ENCODE data around the gene CACTIN.
"Not testable (repeated sequence)": the region's sequence is repeated elsewhere in the genome, so short reads cannot be mapped to it uniquely, and the experiment has no call there.

CACTIN gene

DNA sequence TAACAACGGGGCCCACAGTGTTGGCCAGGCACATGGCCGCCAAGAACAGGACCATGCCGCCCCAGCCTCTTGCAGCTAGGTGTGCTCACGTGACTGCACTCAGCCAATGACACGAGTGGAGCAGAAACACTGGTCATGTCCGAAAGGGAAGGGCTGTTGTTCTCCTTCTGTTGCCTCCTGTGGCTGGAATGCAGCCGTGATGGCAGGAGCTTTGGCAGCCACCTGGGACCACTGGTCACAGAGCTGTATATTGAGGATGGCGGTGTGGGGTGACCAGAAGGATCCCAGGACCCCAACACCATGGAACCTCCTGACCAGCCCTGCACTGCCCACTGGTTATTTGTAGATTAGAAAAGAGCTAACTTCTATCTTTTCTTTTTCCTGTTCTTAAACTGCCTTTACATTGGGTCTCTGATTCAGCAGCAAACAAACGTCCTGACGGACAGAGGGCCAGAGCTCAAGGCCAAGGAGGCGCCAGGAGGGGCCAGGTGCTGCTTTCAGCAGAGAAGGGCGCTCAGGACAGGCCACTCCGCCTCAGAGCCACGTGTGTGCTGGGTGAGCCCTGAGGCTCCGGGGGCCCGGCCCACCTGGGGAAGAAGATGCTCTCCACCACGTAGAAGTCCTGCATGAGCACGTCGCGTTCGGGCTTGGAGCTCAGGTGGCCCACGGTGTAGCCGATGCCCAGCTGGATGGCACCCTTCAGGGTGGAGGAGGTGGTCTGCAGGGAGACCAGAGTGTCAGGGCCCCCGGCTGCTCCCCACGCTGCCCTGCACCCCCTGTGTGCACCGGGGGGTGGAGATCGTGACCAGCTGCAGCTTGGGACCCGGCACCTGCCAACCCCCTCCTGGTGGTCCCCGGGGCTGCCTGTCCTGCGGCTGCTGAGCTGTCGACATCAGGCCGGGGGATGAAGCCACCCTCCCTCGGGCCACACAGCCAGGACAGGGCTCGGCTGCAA lies 35.0 kb upstream of the CACTIN start:
- DNase-seq, result no peak

DNA sequence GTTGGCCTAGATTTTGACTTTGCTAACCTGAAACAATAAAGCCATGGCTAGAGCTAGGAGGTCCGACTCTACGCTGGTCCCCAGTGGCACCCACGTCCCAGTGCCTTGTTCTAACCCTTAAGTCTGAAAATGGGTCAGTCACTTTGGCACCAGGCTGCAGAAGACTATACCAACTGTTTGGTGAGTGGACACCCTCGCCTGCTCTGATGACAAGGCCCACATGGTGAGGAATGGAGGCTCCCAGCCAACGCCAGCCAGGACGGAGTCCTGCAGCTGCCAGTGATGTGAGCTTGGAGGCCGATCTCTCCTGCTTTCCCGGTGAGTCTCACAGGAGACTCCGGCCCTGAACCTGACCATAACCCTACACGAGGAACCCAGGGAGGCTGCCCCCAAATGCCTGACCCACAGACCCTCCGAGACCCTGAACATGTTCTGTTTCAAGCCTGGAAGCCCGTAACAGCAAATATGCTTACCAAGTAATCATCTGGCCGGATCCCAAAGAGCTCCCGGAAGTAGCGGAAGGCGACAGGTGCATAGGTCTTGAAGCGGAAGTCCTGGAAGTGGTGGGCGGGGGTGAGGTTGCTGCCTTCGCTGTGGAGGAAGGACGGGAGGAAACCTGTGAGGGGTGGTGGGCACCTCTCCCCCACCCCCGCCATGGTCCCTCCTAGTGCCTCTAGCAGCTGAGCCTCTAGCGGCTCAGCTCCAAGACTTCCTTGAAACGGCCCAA lies 34.1 kb upstream of the CACTIN start:
- no peak for DNase-seq

DNA sequence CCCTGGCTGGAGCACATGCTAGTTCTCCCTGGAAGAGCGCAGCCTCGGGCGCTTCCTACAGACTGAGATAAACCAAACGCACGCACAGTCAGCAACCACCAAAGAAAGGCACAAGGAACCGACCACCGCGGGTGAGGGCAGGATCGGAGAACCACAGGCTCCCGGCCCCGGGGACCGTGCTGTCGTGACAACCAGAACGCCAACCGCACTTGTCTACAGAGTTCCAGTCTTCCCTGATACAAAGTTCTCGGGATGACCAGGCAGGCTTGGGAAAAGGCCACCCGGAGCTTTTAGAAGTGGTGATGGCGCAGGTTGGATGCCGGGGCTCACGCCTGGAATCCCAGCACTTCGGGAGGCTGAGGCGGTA lies 33.1 kb upstream of the CACTIN start:
- DNase-seq, result no peak

DNA sequence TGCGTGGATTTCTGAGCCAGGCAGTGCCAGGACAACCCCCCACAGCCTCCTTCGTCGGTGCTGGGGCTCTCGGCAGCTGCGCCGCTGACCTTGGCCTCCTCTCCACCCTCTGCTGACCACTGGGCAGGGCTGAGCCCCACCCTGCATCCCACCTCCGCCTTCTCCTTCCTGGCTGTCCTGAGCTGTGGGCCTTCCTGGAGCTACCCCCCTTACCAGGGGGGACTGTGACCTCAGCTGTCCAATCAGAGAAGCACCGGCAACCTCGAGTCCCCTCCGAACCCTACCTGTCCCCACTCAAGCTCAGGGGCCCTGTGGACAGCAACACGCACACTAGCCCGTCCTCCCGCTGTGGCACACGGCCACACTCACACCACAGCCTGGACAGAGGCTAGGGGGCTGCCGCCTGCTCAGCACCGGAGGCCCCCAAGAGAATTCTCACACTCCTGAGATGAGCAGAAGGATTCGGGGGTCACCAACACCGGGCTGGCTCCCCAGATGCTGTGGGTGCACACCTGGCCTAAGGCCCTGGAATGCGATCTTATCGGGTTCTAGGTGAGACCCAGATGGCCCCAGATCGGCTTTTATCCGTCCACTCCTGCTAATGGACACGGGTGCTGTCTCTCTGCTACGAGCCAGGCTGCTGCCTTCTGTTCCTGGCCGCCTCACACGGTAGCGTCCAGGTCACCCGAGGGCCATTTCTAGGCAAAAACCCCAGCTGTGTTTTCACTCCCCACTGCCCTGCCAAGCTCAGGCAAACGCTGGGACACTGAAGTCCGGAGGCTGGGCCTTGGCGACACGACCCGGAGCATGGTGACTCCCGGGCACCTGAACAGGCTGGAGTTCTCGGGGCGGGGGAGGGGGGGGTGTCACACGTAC lies 32.5 kb upstream of the CACTIN start:
- DNase-seq, result no peak

DNA sequence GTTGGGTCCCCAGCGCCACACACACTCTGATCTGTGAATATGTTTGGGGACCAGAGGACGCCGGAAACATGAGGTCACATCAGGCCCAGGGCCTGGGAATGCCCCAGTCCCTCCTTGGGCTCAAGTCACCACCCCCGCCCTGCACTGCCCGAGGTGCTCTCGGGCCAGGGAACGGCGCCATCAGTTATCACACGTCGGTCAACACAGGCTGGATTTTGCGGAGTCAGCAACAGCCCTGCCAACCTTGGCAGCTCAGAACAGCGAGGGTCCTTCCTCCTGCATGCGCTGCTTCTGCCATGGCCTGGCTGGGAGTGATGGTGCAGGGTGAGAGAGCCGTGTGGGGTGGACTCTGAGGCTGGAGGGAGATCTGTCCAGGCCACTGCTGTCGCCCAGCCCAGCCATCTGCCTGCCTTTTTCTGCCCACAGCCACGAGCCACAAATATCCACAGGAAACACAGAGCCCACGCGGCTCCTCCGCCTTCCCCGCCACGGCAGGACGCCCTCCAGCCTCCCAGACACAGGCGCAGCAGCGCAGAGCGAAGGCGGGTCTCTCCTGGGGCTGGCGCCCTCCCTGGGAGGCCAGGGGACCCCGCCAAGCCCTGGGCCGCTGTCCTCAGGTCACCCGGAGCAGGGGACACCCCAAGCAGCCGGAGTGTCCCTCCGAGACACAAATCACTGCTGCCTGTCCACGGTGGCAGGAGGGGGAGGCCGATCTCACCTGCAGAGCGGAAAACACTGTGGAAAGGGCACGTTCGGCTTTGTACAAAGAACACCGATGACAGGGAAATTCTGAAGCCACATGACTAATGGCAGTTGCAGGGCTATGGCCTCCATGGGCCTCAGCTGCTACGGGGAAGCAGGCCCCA lies 31.6 kb upstream of the CACTIN start:
- DNase-seq, result no peak

DNA sequence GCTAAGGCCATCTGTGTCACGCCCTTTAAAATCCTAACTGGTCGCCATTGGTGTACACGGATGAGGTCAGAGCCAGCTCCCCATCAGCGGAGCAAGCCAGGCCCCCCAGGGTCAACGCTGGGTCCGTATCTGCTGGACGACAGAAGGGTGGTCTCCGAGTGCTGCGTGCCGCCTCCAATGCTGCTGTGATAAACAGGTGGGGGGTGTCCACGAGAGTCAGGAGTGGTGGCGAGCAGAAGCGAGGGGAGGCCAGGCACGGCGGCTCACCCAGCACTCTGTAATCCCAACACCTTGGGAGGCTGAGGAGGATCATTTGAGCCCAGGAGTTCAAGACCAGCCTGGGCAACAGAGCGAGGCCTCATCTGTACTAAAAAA lies 30.8 kb upstream of the CACTIN start:
- DNase-seq, result no peak

DNA sequence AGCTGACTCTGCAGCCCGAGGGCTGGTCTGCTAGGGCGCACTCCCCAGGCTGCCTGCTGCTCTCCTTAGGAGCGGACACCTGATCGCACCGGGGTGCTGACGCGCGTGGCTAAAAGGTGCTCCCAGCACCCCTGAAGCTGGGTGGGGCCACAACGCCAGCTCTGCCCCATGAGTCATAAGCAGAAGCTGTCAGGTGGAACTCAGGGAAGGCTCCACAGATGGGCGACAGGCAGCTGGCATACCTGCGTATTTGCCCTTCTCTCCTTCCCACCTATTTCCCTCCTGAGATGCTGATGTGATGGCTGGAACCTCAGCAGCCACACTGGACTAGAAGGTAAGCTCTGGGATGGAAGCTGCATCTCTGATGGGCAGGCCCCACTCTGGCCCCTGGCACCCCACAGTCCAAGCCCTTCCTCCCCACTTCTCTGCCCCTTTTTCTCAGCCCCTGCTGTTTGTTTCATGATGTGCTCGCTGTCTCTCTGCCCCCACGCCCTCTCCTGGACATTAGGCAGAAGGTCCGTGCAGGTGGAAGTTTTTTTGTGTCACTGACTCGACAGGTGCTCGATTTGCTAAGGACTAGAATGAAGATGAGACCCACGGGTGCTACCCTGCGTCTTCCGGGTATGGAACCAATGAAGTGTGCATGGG lies 30.3 kb upstream of the CACTIN start:
- DNase-seq, result no peak

DNA sequence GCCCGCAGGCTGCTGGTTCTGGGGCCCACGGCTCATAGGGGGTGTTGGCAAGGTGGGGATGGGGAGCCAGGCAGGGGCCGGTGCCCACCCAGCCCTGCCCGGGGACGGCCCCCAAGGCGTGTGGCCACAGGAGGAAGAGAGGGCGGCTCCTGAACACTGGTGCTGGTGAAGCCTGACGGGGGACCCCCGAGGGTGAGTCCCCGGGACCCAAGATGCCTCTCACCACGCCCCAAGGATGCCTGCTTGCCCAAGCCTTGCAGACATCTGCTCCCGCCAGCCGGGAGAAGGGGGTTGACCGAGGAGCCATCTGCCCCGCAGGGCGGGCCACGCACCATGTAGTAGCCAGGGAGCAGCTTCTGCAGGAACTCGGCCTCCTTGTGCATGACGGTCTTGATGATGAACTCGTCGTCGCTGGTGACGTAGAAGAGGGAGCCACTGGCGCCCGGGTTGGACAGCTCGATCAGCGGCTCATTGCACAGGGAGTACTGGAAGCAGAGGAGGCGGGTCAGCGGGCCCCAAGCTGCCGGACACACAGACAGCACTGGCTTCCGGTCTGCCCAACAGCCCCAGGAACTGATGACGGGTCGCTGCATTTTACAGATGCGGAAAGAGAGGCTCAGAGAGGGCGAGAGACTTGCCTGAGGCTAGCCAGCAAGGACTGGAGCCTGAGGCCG lies 29.6 kb upstream of the CACTIN start:
- peak; percentile 91 to 98 for DNase-seq

DNA sequence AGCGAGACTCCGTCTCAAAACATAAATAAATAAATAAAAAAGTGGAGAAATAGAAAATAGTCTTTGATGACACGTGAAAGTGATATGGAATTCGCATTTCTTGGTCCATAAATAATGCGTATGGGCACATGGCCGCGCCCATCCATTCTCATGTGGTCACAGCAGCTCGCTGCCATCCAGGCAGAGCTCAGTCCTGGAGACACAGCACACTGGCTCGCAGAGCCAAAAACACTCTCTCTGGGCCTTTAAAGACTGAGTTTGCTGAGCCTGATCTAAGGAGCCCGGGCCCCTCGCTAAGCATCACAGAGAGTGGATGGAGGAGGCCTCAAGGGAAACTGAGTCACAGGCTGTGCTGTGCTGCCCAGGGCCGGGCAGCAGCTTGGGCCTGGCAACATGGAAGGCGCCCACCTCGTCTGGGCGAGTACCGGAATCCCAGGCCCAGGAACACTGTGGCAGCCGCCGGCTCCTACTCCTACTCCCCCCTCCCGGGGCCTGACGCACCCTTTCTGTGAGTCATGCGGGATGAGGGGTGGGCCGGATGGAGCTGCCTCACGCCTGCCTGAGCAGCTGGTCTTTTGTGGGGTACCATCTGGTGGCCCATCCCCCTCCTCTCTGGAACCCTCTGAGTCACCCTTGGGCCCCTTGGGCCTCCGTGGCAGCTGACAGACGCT lies 28.9 kb upstream of the CACTIN start:
- DNase-seq, result peak; percentile 99

DNA sequence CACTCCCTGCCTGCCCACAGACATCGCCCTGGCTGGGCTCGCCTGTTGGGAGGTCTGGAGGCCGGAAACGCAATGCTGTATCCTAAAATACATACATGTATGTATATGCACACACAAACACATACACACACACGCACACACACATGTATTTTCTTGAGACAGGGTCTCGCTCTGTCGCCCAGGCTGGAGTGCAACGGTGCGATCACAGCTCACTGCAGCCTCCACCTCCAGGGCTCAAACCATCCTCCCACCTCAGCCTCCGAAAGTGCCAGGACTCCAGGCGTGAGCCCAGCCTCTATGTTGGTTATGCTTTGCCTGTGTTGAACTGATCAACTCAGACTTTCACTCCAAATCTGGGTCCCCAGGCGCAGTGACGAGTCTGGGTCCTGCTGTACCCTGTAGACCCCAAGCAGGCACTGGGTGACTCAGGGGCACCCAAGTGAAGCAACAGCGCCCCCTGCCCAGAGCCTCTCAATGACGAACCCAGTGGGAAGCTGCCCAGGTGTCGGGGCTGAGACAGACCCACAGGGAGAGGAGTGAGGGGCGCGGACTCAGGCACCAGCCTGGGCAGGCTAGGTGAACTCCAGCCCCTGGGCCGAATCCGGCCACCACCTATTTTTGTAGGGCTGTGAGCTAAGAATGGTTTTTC lies 27.4 kb upstream of the CACTIN start:
- DNase-seq, result peak in 1 of 2 experiments; percentile 30

DNA sequence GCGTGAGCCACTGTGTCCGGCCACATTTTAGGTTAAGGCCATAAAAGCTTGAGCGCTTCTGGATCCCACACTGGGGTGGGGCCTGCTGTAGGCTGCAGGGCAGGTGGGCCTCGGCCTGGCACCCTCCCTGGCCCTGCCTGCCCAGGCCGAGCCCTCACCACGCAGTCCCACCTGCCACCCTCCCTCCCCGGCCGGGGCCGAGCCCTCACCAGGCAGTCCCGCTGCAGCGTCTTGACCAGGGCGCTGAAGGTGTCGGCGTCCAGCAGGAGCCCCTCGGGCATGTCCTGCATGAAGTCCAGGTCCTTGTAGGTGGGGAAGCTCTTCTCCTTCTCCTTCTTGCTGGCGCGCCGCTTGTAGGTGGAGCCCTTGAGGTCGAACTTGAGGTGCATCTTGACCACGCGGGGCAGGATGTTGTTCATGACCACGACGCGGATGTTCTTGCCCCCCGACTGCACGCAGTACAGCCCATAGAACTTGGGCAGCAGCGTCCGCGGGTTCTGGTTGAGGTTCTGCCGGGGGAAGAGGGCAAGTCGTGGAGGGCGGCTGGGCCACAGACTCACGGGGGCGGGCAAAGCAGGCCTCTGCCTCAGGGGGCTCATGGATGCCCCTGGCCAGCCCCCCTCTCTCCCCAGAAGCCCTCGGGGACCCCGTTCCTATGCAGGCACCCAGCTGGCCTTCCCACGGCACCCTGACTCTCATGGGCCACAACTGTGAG lies 26.6 kb upstream of the CACTIN start:
- no peak for DNase-seq

DNA sequence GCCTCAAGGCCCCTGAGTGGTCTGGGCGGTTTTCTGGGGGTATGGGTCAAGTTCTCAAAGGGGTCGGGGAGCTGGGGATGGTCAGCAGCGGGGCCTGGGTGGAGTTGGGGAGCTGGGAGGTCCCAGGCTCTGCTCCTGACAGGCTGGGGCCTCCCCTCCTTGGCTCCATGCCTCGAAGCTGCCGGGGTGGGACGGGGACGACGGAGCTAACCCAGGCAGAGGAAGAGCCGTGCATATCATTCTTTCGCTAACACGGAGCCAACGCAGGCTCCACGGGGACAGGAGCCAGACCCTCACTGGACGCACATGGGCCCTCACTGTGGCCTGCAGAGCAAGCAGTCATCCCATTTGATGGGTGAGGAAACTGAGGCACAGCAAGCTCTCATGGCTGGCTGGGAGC lies 25.8 kb upstream of the CACTIN start:
- DNase-seq, result no peak

DNA sequence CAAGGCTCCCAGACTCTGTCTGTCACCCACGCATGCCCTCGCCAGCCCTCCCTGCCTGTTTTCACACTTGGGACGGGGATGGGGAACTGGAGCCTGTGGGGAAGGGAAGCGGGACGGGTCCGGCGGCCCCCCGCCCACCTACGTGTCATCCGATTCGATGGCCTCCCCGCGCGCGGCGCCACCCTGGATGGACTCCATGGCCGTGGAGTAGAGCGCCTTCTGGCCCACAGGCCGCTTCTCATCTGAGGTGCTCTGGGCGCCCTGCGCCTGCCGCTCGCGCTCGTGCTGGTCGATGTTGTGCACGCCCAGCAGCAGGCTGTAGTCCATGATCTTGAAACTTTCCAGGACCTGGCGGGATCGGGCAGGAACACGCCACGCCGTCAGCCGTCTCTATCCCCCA lies 25.1 kb upstream of the CACTIN start:
- no peak for DNase-seq

DNA sequence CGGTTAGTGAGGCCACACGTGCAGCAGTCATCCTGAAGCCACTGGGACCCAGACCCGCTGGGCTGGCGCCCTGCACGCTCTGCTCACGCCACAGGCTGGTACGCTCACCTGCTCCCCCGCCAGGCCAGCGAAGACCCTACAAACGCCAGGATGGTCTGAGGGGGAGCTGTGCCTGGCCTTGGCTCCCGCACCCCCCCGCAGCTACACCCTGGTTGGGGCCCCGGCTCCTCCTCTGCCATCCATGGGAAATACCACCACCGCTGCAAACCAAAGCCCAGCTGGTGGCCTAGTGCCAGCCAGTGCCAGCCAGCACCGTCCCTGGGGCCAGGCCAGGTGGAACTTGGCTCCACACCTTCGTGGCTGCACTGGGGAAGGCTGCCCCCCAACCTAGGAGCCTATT lies 23.3 kb upstream of the CACTIN start:
- DNase-seq, result no peak

DNA sequence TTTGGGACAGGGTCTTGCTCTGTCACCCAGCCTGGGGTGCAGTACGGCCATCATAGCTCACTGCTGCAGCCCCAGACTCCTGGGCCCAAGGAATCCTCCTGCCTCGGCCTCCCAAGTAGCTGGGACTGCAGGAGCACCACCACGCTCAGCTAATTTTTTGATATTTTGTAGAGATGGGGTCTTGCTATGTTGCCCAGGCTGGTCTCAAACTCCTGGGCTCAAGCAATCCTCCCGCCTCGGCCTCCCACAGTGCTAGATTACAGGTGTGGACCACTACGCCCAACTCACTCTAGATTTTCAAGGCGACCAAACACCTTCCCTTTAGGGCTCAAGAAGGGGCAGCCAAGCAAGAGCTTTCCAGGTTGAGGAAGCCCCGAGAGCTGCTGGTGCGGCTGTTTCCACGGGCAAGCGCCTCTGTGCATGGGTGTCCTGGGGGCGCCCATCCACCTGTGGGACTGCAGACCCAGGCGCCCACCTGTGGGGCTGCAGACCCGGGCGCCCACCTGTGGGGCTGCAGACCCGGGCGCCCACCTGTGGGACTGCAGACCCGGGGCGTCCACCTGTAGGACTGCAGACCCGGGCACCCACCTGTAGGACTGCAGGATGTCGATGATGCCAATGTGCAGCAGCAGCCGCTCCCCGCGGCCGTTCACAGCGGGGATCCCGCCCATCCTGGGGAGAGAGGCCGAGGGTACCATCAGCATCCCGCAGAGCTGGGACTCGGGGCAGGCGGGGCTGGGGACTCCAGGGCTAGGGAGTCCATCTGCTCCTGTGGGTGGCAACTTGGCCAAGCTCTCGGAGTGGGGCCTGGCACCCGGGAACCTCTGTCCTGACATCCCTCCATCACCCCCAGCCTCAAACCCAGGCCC lies 21.7 kb upstream of the CACTIN start:
- no peak for DNase-seq

DNA sequence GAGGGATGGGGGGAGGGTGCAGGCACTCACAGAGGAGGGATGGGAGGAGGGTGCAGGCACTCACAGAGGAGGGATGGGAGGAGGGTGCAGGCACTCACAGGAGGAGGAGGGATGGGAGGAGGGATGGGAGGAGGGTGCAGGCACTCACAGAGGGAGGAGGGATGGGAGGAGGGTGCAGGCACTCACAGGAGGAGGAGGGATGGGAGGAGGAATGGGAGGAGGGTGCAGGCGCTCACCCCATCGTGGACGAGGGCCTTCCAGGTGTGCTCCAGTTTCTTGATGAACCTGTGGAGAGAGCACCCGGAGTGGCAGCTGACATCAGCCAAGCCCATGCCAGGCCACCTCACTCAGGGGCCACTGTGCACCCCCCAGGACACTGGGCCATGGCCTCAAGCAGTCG lies 20.5 kb upstream of the CACTIN start:
- not testable (repeated sequence) for DNase-seq

DNA sequence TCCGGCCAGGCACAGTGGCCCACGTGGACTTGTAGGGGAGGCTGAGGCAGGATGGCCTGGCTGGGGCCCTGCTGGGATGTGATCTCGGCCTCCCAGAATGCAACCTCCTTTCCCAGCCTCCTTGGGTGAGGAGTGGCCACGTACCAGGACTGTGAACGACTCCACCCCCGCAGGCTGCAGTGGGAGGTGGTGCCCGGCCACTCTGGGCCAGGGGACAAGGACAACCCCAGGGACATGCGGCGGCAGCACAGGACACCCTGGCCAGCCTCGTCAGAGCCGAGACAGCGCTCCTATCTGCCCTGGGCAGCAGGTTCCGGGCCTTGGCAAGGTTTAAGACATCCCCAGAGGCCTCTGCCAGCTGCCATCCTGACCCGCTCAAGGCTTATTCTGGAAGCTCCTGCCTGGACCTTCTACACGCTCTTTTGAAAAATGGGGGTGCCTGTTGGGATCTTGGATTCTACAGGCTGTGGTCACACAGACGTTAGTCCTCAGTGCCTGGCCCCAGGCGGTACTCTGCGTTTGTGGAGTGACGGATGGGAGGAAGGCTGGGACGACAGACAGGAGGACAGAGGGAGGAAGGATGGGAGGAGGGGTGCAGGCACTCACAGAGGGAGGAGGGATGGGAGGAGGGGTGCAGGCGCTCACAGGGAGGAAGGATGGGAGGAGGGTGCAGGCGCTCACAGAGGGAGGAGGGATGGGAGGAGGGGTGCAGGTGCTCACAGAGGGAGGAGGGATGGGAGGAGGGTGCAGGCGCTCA lies 19.9 kb upstream of the CACTIN start:
- no peak for DNase-seq

DNA sequence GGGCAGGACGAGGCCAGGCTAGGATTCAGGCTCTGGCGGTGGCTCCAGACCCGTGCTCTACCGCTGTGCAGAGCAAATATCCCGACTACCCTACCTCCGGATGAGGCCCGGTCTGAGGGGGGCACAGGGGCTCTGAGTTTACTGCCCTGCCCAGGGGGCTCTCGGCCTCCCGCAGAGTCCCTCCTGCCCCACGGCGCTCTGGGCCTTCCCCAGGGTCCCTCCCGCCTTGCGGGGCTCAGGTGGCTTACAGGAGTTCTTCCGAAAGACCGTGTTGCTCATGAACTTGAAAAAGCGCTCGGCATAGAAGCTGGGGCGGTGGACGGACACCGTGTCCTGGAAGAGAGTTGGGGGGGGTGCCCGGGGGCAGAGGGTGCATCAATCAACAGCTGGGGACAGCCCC lies 19.1 kb upstream of the CACTIN start:
- no peak for DNase-seq
